HepG2 (cell line): ENCODE measurements around the gene ANKRD11. TPM values are rescaled to one million over a fixed set of nuclear protein-coding genes. Genes with fewer than 3 reads are reported as not detected.
A peak's percentile ranks its signal among the peaks of the same experiment; 100 is the strongest.

ENCODE experiments used
- ATAC-seq: fragments of 200-7000 bp; cut with Tn5 transposase; 3 replicates; pipeline ENCODE4 v1.9.1; 2020; ENCODE audit warnings: mild to moderate bottlenecking, moderate library complexity
- BruUV-seq: library from RNA; stranded (reverse); fragments of 400-500 nt; replicated peaks from 2 replicates; lab custom pipeline; 2021; lab: Mats Ljungman, UMichigan
- CTCF ChIA-PET: fragments of 300-600 bp; formaldehyde crosslinking; extraction: SDS; loops from one replicate; lab custom pipeline; 2021; ENCODE audit warnings: low total read pairs, inconsistent platforms, low intra/inter-chr PET ratio; lab: Yijun Ruan, JAX
- POLR2A ChIA-PET: fragments of 350-600 bp; sonication (Branson Sonifier 250); formaldehyde crosslinking; loops from one replicate; lab custom pipeline; 2020; ENCODE audit warnings: antibody characterized with exemption, inconsistent platforms; lab: Yijun Ruan, JAX
- DNase-seq: peaks from one replicate; pipeline ENCODE4 v3.0.0-alpha.2; 2015; ENCODE audit warnings: low spot score
- FAIRE-seq: peaks from 3 replicates; lab custom pipeline; 2011; peaks lifted over from hg19 to GRCh38; lab: Jason Lieb, UNC
- H2AFZ ChIP-seq: one replicate; pipeline ENCODE4 v1.6.1; 2011; ENCODE audit warnings: low read length, inconsistent platforms
- H3K27ac ChIP-seq: fragments of 300-600 bp; 3 replicates; pipeline ENCODE4 v1.8.0; 2011; ENCODE audit warnings: mixed run types, mild to moderate bottlenecking, mixed read lengths, low read length, inconsistent platforms; ENCODE audit not compliant: insufficient read depth; ENCODE audit errors: extremely low read length
- H3K27me3 ChIP-seq, 2 experiments: fragments of 200-600 bp in 1 of 2; 2 replicates in 1 of 2; 3 replicates in 1 of 2; pipeline versions ENCODE4 v1.6.0 to v1.8.0; 2011; ENCODE audit warnings: low read length in 2 of 2, mild to moderate bottlenecking in 2 of 2, moderate library complexity in 2 of 2, inconsistent platforms in 1 of 2; ENCODE audit not compliant: insufficient read depth in 2 of 2, control insufficient read depth in 1 of 2
- H3K36me3 ChIP-seq, 2 experiments: fragments of 200-600 bp in 1 of 2; replicated peaks in 1 of 2; 2 replicates in 1 of 2; 3 replicates in 1 of 2; pipeline versions ENCODE4 v1.5.1 to v1.8.0; 2011; ENCODE audit warnings: low read length in 2 of 2, inconsistent platforms in 1 of 2; ENCODE audit not compliant: insufficient read depth in 2 of 2, control insufficient read depth in 1 of 2
- H3K4me1 ChIP-seq: 2 replicates; pipeline ENCODE4 v1.5.1; 2012; ENCODE audit warnings: low read length, inconsistent platforms; ENCODE audit not compliant: insufficient read depth
- H3K4me2 ChIP-seq: 2 replicates; pipeline ENCODE4 v1.6.0; 2011; ENCODE audit warnings: low read depth, low read length, inconsistent platforms
- H3K4me3 ChIP-seq, 3 experiments: fragments of 200-600 bp in 1 of 3; sonication (generic), shearing (Covaris generic) in 1 of 3; replicated peaks in 1 of 3; 2 replicates each; pipeline ENCODE4 v1.5.1; 2011 to 2016; ENCODE audit warnings: low read length in 3 of 3, inconsistent platforms in 2 of 3, low read depth in 2 of 3, mild to moderate bottlenecking in 2 of 3, control low read depth in 1 of 3, mixed read lengths in 1 of 3; ENCODE audit not compliant: insufficient read depth in 1 of 3
- H3K79me2 ChIP-seq: one replicate; pipeline ENCODE4 v1.6.1; 2011; ENCODE audit warnings: low read length, inconsistent platforms; ENCODE audit not compliant: insufficient read depth
- H3K9ac ChIP-seq: 2 replicates; pipeline ENCODE4 v1.6.0; 2011; ENCODE audit warnings: mild to moderate bottlenecking, low read depth, low read length, inconsistent platforms; ENCODE audit not compliant: insufficient read depth
- H3K9me3 ChIP-seq: 2 replicates; pipeline ENCODE4 v1.5.1; 2012; ENCODE audit warnings: mild to moderate bottlenecking, low read length
- H4K20me1 ChIP-seq: 2 replicates; pipeline ENCODE4 v1.6.0; 2011; ENCODE audit warnings: inconsistent platforms, mild to moderate bottlenecking, low read length, moderate library complexity; ENCODE audit not compliant: insufficient read depth
- ELF4 ChIP-seq: sonication (generic); formaldehyde crosslinking; IDR thresholded peaks from 2 replicates; pipeline ENCODE4 v1.5.0; 2020; ENCODE audit warnings: missing genetic modification reagents, mild to moderate bottlenecking, moderate library complexity, borderline replicate concordance
- IRX3 ChIP-seq: sonication (generic); formaldehyde crosslinking; IDR thresholded peaks from 2 replicates; pipeline ENCODE4 v1.8.1; 2023; ENCODE audit warnings: mild to moderate bottlenecking, low read depth, missing genetic modification reagents, borderline replicate concordance
- POLR2A ChIP-seq, 2 experiments: IDR thresholded peaks; 2 replicates each; pipeline ENCODE4 v1.6.1; 2011; ENCODE audit warnings: low read depth in 2 of 2, low read length in 2 of 2, mild to moderate bottlenecking in 1 of 2, moderate library complexity in 1 of 2; ENCODE audit not compliant: insufficient read depth in 1 of 2
- SIX1 ChIP-seq: sonication (generic); formaldehyde crosslinking; IDR thresholded peaks from 2 replicates; pipeline ENCODE4 v1.4.0; 2020; ENCODE audit warnings: missing genetic modification reagents, borderline replicate concordance
- ZBTB7B ChIP-seq: sonication (generic); formaldehyde crosslinking; IDR thresholded peaks from 2 replicates; pipeline ENCODE4 v1.4.0; 2020; ENCODE audit warnings: missing genetic modification reagents
- ZFP1 ChIP-seq: IDR thresholded peaks from 2 replicates; pipeline ENCODE4 v1.6.1; 2016
- ZNF33B ChIP-seq: sonication (generic); formaldehyde crosslinking; IDR thresholded peaks from 2 replicates; pipeline ENCODE4 v1.5.1; 2020; ENCODE audit warnings: mild to moderate bottlenecking, missing genetic modification reagents
- ZNF446 ChIP-seq: sonication (generic); formaldehyde crosslinking; IDR thresholded peaks from 2 replicates; pipeline ENCODE4 v1.5.0; 2020; ENCODE audit warnings: mild to moderate bottlenecking, missing genetic modification reagents
- ZNF607 ChIP-seq: sonication (generic); formaldehyde crosslinking; IDR thresholded peaks from 2 replicates; pipeline ENCODE4 v1.5.1; 2020; ENCODE audit warnings: missing genetic modification reagents, mild to moderate bottlenecking, borderline replicate concordance
- ZNF629 ChIP-seq: sonication (generic); formaldehyde crosslinking; conservative IDR thresholded peaks from 2 replicates; pipeline ENCODE4 v1.5.0; 2020; ENCODE audit warnings: missing genetic modification reagents
- ZNF646 ChIP-seq: sonication (generic); formaldehyde crosslinking; IDR thresholded peaks from 2 replicates; pipeline ENCODE4 v1.9.0; 2021; ENCODE audit warnings: mild to moderate bottlenecking, missing genetic modification reagents
- ZNF782 ChIP-seq: sonication (generic); formaldehyde crosslinking; IDR thresholded peaks from 2 replicates; pipeline ENCODE4 v1.4.0; 2020; ENCODE audit warnings: missing genetic modification reagents, mild to moderate bottlenecking, borderline replicate concordance
- WGBS: methylation state at CpG from one replicate; pipeline ENCODE4 v1.1.6; 2017; ENCODE audit warnings: low lambda C conversion rate; 5-methylcytosine and 5-hydroxymethylcytosine counted together
- in situ Hi-C: cut with HindIII; loops from 2 replicates; pipeline ENCODE4 v1.10.0; 2017; ENCODE audit warnings: low pct_unique_long_range_greater_than_20kb; ENCODE audit not compliant: extremely low pct_ligation_motif_present
- intact Hi-C: fragments of 100-400 bp; cut with micrococcal nuclease; formaldehyde crosslinking; loops from one replicate; pipeline ENCODE4 v1.10.0; 2022; ENCODE audit not compliant: unreplicated experiment
- polyA plus RNA-seq, 8 experiments: library from polyadenylated mRNA; depleted of rRNA in 3 of 8; stranded (reverse) in 7 of 8; unstranded in 1 of 8; fragments of >200 nt; fragmentation: Illumina TruSeq in 4 of 8; extraction: Trizol in 4 of 8; gene quantifications; 2 replicates each; pipeline versions ENCODE4 v1.2.1 to v1.2.3, GENCODE V29; 2011 to 2016; ENCODE audit warnings: low read depth in 4 of 8, missing spikeins in 1 of 8, mixed read lengths in 1 of 8; ENCODE audit not compliant: insufficient read depth in 1 of 8
- total RNA-seq, 5 experiments: library from RNA; depleted of rRNA; stranded (reverse); fragments of >200 nt; fragmentation: Illumina TruSeq; extraction: Trizol; gene quantifications; 2 replicates each; pipeline ENCODE4 v1.2.3, GENCODE V29; 2016; ENCODE audit warnings: low read depth in 1 of 5
- TF ChIP-seq, protein P1 (sequence below): sonication (generic); formaldehyde crosslinking; IDR thresholded peaks from 2 replicates; pipeline ENCODE4 v1.4.0; 2020; ENCODE audit warnings: mild to moderate bottlenecking, missing genetic modification reagents

The ANKRD11 gene
- total and polyA plus RNA-seq, 2 of the 13 experiments (the other 11 are each of a cell fraction or from before 2014, with no cell fraction given): 21.4 to 38.4 TPM

- Histone ChIP-seq H2AFZ (no peak overlapping the region), H3K9ac (peak overlapping the region; percentile 70), H3K27me3 (no peaks in the 10 kb centered on the region; a peak in 1 of 5 replicates), H3K79me2 (peaks cover 57% of the 10 kb centered on the region), H3K4me2 (no peak overlapping the region), H3K27ac (peak overlapping the region; percentile 74), H3K9me3 (no peaks in the 10 kb centered on the region), H3K4me3 (peak overlapping the region; percentile 60 to 83 (median 80); a peak in 4 of 6 replicates), H4K20me1 (peaks cover 41% of the 10 kb centered on the region), H3K4me1 (peaks cover 59% of the 10 kb centered on the region), H3K36me3 (peaks cover 0 to 3% of the 10 kb centered on the region in 2 experiments; a peak in 3 of 5 replicates)
- no TSS peak for BruUV-seq
- DNase-seq (no peak), ATAC-seq (no peak), FAIRE-seq (no peak)
- intact Hi-C loops: loop anchor here (2.0 to 5.0 kb wide), 2 partner anchors 15 to 48 kb away; no protein-coding TSS in a partner anchor
- in situ Hi-C loops: no loop called here
- ChIA-PET CTCF (no interaction called here), POLR2A (interaction anchor here (0.9 to 2.0 kb wide), 4 partner anchors 11 to 18 kb away, joined by 4 to 23 read pairs (median 8); partner anchors contain the start of gene SPG7)
- 2% methylated on average over 13 of the region's 81 CpGs for WGBS
- TF ChIP-seq ZBTB7B (CRISPR knock-in tag): no peak
- TF ChIP-seq, protein P1, sequence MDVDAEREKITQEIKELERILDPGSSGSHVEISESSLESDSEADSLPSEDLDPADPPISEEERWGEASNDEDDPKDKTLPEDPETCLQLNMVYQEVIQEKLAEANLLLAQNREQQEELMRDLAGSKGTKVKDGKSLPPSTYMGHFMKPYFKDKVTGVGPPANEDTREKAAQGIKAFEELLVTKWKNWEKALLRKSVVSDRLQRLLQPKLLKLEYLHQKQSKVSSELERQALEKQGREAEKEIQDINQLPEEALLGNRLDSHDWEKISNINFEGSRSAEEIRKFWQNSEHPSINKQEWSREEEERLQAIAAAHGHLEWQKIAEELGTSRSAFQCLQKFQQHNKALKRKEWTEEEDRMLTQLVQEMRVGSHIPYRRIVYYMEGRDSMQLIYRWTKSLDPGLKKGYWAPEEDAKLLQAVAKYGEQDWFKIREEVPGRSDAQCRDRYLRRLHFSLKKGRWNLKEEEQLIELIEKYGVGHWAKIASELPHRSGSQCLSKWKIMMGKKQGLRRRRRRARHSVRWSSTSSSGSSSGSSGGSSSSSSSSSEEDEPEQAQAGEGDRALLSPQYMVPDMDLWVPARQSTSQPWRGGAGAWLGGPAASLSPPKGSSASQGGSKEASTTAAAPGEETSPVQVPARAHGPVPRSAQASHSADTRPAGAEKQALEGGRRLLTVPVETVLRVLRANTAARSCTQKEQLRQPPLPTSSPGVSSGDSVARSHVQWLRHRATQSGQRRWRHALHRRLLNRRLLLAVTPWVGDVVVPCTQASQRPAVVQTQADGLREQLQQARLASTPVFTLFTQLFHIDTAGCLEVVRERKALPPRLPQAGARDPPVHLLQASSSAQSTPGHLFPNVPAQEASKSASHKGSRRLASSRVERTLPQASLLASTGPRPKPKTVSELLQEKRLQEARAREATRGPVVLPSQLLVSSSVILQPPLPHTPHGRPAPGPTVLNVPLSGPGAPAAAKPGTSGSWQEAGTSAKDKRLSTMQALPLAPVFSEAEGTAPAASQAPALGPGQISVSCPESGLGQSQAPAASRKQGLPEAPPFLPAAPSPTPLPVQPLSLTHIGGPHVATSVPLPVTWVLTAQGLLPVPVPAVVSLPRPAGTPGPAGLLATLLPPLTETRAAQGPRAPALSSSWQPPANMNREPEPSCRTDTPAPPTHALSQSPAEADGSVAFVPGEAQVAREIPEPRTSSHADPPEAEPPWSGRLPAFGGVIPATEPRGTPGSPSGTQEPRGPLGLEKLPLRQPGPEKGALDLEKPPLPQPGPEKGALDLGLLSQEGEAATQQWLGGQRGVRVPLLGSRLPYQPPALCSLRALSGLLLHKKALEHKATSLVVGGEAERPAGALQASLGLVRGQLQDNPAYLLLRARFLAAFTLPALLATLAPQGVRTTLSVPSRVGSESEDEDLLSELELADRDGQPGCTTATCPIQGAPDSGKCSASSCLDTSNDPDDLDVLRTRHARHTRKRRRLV: no peak
- TF ChIP-seq ELF4 (CRISPR knock-in tag): 0 out of 2 replicates have a peak, but pooled peaks have one; percentile 4
- TF ChIP-seq ZNF629: no peak
- TF ChIP-seq ZNF33B: no peak
- TF ChIP-seq ZNF446 (CRISPR knock-in tag): 0 out of 2 replicates have a peak, but pooled peaks have one; percentile 58
- TF ChIP-seq IRX3 (CRISPR knock-in tag): 0 out of 2 replicates have a peak, but pooled peaks have one; percentile 14
- TF ChIP-seq ZNF607 (CRISPR knock-in tag): 0 out of 2 replicates have a peak, but pooled peaks have one; percentile 13
- no peak for TF ChIP-seq POLR2A (IDR thresholded peaks at IDR 0.05; ENCODE audit: insufficient read depth in 1 of 2, low read depth in 2 of 2, low read length in 2 of 2)
- no peak for TF ChIP-seq ZFP1 (CRISPR knock-in tag)
- TF ChIP-seq ZNF782 (CRISPR knock-in tag): no peak
- no peak for TF ChIP-seq SIX1 (CRISPR knock-in tag)
- TF ChIP-seq ZNF646 (CRISPR knock-in tag): no peak
These were observed 393 bp downstream of the ANKRD11 start for GRCh38 chr16:89489898-89490438.
